HepG2 (cell line): ENCODE data around the gene TRIM42. TPM values are rescaled to one million over a fixed set of nuclear protein-coding genes. Genes with fewer than 3 reads are reported as not detected.

Experiments
- FOXM1 ChIP-seq: sonication (generic); formaldehyde crosslinking; IDR thresholded peaks from 2 replicates; pipeline ENCODE4 v1.5.0; 2020; ENCODE audit warnings: missing genetic modification reagents
- KLF6 ChIP-seq: IDR thresholded peaks from 2 replicates; pipeline ENCODE4 v1.8.0; 2016; ENCODE audit warnings: missing biosample characterization, missing genetic modification reagents
- PHB2 ChIP-seq: fragments of 450-650 bp; IDR thresholded peaks from 2 replicates; pipeline ENCODE4 v1.6.1; 2018; ENCODE audit not compliant: partially characterized antibody
- PHF20 ChIP-seq: sonication (generic); formaldehyde crosslinking; IDR thresholded peaks from 2 replicates; pipeline ENCODE4 v1.5.0; 2020; ENCODE audit warnings: mild to moderate bottlenecking, missing genetic modification reagents
- PHF8 ChIP-seq: sonication (generic); formaldehyde crosslinking; IDR thresholded peaks from 2 replicates; pipeline ENCODE4 v1.5.0; 2020; ENCODE audit warnings: missing genetic modification reagents
- RFX5 ChIP-seq: IDR thresholded peaks from 2 replicates; pipeline ENCODE4 v1.6.1; 2011; ENCODE audit warnings: low read depth, low read length, improper control_type of control experiment
- RXRA ChIP-seq: sonication (generic); formaldehyde crosslinking; IDR thresholded peaks from 2 replicates; pipeline ENCODE4 v1.5.1; 2020; ENCODE audit warnings: missing genetic modification reagents
- SRF ChIP-seq: IDR thresholded peaks from 2 replicates; pipeline ENCODE4 v1.6.1; 2011; ENCODE audit warnings: mild to moderate bottlenecking, low read depth, low read length, moderate library complexity
- TCF7 ChIP-seq: sonication (generic); IDR thresholded peaks from 2 replicates; pipeline ENCODE4 v1.6.1; 2016; ENCODE audit warnings: antibody characterized with exemption, low read depth
- XBP1 ChIP-seq: sonication (generic); formaldehyde crosslinking; IDR thresholded peaks from 2 replicates; pipeline ENCODE4 v1.5.0; 2020; ENCODE audit warnings: missing genetic modification reagents
- ZSCAN9 ChIP-seq: IDR thresholded peaks from 2 replicates; pipeline ENCODE4 v1.6.1; 2016; ENCODE audit warnings: borderline replicate concordance
- polyA plus RNA-seq, 8 experiments: library from polyadenylated mRNA; depleted of rRNA in 3 of 8; stranded (reverse) in 7 of 8; unstranded in 1 of 8; fragments of >200 nt; fragmentation: Illumina TruSeq in 4 of 8; extraction: Trizol in 4 of 8; gene quantifications; 2 replicates each; pipeline versions ENCODE4 v1.2.1 to v1.2.3, GENCODE V29; 2011 to 2016; ENCODE audit warnings: low read depth in 4 of 8, missing spikeins in 1 of 8, mixed read lengths in 1 of 8; ENCODE audit not compliant: insufficient read depth in 1 of 8
- total RNA-seq, 5 experiments: library from RNA; depleted of rRNA; stranded (reverse); fragments of >200 nt; fragmentation: Illumina TruSeq; extraction: Trizol; gene quantifications; 2 replicates each; pipeline ENCODE4 v1.2.3, GENCODE V29; 2016; ENCODE audit warnings: low read depth in 1 of 5
- TF ChIP-seq, protein P1 (sequence below): sonication (generic); formaldehyde crosslinking; IDR thresholded peaks from 2 replicates; pipeline ENCODE4 v1.8.0; 2022; ENCODE audit warnings: mild to moderate bottlenecking, missing genetic modification reagents, moderate library complexity
- TF ChIP-seq, protein P2 (sequence below): IDR thresholded peaks from 2 replicates; pipeline ENCODE4 v1.6.1; 2016
- TF ChIP-seq, protein P3 (sequence below), 2 experiments: fragments of 450-650 bp in 1 of 2; sonication (generic) in 1 of 2; formaldehyde crosslinking in 1 of 2; IDR thresholded peaks; 2 replicates each; pipeline versions ENCODE4 v1.6.1 to v1.8.0; 2016 to 2022; ENCODE audit warnings: antibody characterized with exemption in 1 of 2, mild to moderate bottlenecking in 1 of 2, missing genetic modification reagents in 1 of 2
- TF ChIP-seq, protein P4 (sequence below): sonication (generic); formaldehyde crosslinking; IDR thresholded peaks from 2 replicates; pipeline ENCODE4 v1.4.0; 2020; ENCODE audit warnings: mild to moderate bottlenecking, missing genetic modification reagents, borderline replicate concordance
- TF ChIP-seq, protein P5 (sequence below): sonication (generic); formaldehyde crosslinking; IDR thresholded peaks from 2 replicates; pipeline ENCODE4 v1.5.1; 2020; ENCODE audit warnings: missing genetic modification reagents, mild to moderate bottlenecking, borderline replicate concordance

TRIM42 gene
- total and polyA plus RNA-seq, 2 of the 13 experiments (the other 11 are each of a cell fraction or from before 2014, with no cell fraction given) = not detected

DNA sequence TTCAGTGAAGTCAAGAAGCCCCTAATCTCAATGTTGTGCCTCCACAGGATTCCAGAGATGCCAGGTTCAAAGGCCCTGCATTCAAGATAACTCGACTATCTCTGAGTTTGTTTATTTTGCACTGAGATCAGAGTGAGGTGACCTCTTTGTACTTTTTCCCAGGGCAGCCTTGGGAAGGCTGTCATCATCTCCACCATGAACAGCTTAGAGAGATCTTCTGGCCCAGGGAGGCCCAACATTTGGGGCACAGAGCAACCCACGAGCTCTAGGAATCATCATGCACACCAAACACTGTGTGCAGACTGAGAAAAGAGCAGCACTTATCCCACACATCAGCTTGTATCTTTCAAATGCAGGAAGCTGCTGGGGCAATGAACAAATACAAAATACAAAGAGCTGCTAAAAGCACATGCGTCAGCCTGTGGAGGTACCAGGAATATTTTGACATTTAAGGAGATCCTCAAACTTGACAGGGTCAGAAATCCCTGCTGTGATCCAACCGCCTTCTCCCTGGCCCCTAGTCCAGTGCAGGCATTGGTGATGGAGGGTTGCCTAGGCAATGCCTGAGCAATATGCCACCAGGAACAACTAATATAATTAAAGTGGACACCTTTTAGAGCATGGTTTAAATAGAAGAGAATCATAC lies 33.6 kb downstream of the TRIM42 start (continued):
- TF ChIP-seq KLF6 (CRISPR knock-in tag) = 0 out of 2 replicates have a peak, but pooled peaks have one; percentile 32
- TF ChIP-seq, protein P1, sequence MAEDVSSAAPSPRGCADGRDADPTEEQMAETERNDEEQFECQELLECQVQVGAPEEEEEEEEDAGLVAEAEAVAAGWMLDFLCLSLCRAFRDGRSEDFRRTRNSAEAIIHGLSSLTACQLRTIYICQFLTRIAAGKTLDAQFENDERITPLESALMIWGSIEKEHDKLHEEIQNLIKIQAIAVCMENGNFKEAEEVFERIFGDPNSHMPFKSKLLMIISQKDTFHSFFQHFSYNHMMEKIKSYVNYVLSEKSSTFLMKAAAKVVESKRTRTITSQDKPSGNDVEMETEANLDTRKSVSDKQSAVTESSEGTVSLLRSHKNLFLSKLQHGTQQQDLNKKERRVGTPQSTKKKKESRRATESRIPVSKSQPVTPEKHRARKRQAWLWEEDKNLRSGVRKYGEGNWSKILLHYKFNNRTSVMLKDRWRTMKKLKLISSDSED (CRISPR knock-in tag) = no peak
- TF ChIP-seq RFX5 = no peak
- TF ChIP-seq, protein P2, sequence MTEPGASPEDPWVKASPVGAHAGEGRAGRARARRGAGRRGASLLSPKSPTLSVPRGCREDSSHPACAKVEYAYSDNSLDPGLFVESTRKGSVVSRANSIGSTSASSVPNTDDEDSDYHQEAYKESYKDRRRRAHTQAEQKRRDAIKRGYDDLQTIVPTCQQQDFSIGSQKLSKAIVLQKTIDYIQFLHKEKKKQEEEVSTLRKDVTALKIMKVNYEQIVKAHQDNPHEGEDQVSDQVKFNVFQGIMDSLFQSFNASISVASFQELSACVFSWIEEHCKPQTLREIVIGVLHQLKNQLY (CRISPR knock-in tag) = 0 out of 2 replicates have a peak, but pooled peaks have one; percentile 25
- TF ChIP-seq, protein P3, sequence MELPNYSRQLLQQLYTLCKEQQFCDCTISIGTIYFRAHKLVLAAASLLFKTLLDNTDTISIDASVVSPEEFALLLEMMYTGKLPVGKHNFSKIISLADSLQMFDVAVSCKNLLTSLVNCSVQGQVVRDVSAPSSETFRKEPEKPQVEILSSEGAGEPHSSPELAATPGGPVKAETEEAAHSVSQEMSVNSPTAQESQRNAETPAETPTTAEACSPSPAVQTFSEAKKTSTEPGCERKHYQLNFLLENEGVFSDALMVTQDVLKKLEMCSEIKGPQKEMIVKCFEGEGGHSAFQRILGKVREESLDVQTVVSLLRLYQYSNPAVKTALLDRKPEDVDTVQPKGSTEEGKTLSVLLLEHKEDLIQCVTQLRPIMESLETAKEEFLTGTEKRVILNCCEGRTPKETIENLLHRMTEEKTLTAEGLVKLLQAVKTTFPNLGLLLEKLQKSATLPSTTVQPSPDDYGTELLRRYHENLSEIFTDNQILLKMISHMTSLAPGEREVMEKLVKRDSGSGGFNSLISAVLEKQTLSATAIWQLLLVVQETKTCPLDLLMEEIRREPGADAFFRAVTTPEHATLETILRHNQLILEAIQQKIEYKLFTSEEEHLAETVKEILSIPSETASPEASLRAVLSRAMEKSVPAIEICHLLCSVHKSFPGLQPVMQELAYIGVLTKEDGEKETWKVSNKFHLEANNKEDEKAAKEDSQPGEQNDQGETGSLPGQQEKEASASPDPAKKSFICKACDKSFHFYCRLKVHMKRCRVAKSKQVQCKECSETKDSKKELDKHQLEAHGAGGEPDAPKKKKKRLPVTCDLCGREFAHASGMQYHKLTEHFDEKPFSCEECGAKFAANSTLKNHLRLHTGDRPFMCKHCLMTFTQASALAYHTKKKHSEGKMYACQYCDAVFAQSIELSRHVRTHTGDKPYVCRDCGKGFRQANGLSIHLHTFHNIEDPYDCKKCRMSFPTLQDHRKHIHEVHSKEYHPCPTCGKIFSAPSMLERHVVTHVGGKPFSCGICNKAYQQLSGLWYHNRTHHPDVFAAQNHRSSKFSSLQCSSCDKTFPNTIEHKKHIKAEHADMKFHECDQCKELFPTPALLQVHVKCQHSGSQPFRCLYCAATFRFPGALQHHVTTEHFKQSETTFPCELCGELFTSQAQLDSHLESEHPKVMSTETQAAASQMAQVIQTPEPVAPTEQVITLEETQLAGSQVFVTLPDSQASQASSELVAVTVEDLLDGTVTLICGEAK (IDR thresholded peaks at IDR 0.05) = no peak
- TF ChIP-seq, protein P3 (CRISPR knock-in tag; IDR thresholded peaks at IDR 0.05) = no peak
- TF ChIP-seq, protein P4, sequence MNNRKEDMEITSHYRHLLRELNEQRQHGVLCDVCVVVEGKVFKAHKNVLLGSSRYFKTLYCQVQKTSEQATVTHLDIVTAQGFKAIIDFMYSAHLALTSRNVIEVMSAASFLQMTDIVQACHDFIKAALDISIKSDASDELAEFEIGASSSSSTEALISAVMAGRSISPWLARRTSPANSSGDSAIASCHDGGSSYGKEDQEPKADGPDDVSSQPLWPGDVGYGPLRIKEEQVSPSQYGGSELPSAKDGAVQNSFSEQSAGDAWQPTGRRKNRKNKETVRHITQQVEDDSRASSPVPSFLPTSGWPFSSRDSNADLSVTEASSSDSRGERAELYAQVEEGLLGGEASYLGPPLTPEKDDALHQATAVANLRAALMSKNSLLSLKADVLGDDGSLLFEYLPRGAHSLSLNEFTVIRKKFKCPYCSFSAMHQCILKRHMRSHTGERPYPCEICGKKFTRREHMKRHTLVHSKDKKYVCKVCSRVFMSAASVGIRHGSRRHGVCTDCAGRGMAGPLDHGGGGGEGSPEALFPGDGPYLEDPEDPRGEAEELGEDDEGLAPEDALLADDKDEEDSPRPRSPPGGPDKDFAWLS (CRISPR knock-in tag) = 0 out of 2 replicates have a peak, but pooled peaks have one; percentile 68
- TF ChIP-seq, protein P5, sequence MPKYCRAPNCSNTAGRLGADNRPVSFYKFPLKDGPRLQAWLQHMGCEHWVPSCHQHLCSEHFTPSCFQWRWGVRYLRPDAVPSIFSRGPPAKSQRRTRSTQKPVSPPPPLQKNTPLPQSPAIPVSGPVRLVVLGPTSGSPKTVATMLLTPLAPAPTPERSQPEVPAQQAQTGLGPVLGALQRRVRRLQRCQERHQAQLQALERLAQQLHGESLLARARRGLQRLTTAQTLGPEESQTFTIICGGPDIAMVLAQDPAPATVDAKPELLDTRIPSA (CRISPR knock-in tag) = no peak
- TF ChIP-seq XBP1 (CRISPR knock-in tag) = no peak
- TF ChIP-seq RXRA (CRISPR knock-in tag) = peak; percentile 85; the same call in 1 of the 2 replicates
- TF ChIP-seq ZSCAN9 (CRISPR knock-in tag) = peak; percentile 56; the same call in 1 of the 2 replicates
- TF ChIP-seq PHF20 = no peak
- no peak for TF ChIP-seq SRF
- no peak for TF ChIP-seq PHB2
- peak; percentile 98 for TF ChIP-seq TCF7
- no peak for TF ChIP-seq FOXM1 (CRISPR knock-in tag)
- 0 out of 2 replicates have a peak, but pooled peaks have one; percentile 23 for TF ChIP-seq PHF8
